HepG2 (cell line): Measurements from ENCODE around the gene ACTN1. TPM values are rescaled to one million over a fixed set of nuclear protein-coding genes. Genes with fewer than 3 reads are reported as not detected.
A peak's percentile ranks its signal among the peaks of the same experiment; 100 is the strongest.

Experiments
- AKAP8 ChIP-seq: sonication (generic); formaldehyde crosslinking; IDR thresholded peaks from 2 replicates; pipeline ENCODE4 v1.5.1; 2020; ENCODE audit warnings: mild to moderate bottlenecking, missing genetic modification reagents
- GFI1 ChIP-seq: sonication (generic); formaldehyde crosslinking; IDR thresholded peaks from 2 replicates; pipeline ENCODE4 v1.5.0; 2020; ENCODE audit warnings: missing genetic modification reagents, mild to moderate bottlenecking, borderline replicate concordance
- HDAC1 ChIP-seq: sonication (generic); formaldehyde crosslinking; IDR thresholded peaks from 2 replicates; pipeline ENCODE4 v1.5.1; 2020; ENCODE audit warnings: mild to moderate bottlenecking, missing genetic modification reagents
- HDAC2 ChIP-seq: sonication (generic); formaldehyde crosslinking; IDR thresholded peaks from 2 replicates; pipeline ENCODE4 v1.4.0; 2020; ENCODE audit warnings: missing genetic modification reagents
- LBX2 ChIP-seq: sonication (generic); formaldehyde crosslinking; IDR thresholded peaks from 2 replicates; pipeline ENCODE4 v1.5.0; 2020; ENCODE audit warnings: missing genetic modification reagents, mild to moderate bottlenecking, borderline replicate concordance
- MAX ChIP-seq: IDR thresholded peaks from 2 replicates; pipeline ENCODE4 v1.6.1; 2012; ENCODE audit warnings: inconsistent platforms
- NFKB2 ChIP-seq: sonication (generic); formaldehyde crosslinking; IDR thresholded peaks from 2 replicates; pipeline ENCODE4 v1.4.0; 2020; ENCODE audit warnings: missing genetic modification reagents, borderline replicate concordance
- PHF21A ChIP-seq: sonication (generic); formaldehyde crosslinking; IDR thresholded peaks from 2 replicates; pipeline ENCODE4 v1.5.0; 2020; ENCODE audit warnings: mild to moderate bottlenecking, missing genetic modification reagents
- PITX1 ChIP-seq: sonication (generic); formaldehyde crosslinking; IDR thresholded peaks from 2 replicates; pipeline ENCODE4 v1.5.1; 2020; ENCODE audit warnings: mild to moderate bottlenecking, missing genetic modification reagents
- PPARG ChIP-seq: conservative IDR thresholded peaks from 2 replicates; pipeline ENCODE4 v1.6.1; 2016; ENCODE audit warnings: missing biosample characterization, missing genetic modification reagents
- RBM39 ChIP-seq: fragments of 200-400 bp; formaldehyde crosslinking; IDR thresholded peaks from one replicate; pipeline ENCODE4 v1.6.1; 2018; ENCODE audit warnings: antibody characterized with exemption, mild to moderate bottlenecking, low read depth, low read length; ENCODE audit not compliant: poor library complexity, severe bottlenecking
- RERE ChIP-seq: IDR thresholded peaks from 2 replicates; pipeline ENCODE4 v1.6.1; 2016; ENCODE audit warnings: low read depth, missing genetic modification reagents, missing compliant biosample characterization
- SALL1 ChIP-seq: sonication (generic); formaldehyde crosslinking; IDR thresholded peaks from 2 replicates; pipeline ENCODE4 v1.8.0; 2022; ENCODE audit warnings: mild to moderate bottlenecking, missing genetic modification reagents
- SMAD1 ChIP-seq: sonication (generic); formaldehyde crosslinking; IDR thresholded peaks from 2 replicates; pipeline ENCODE4 v1.4.0; 2020; ENCODE audit warnings: missing genetic modification reagents, low read depth, mild to moderate bottlenecking, borderline replicate concordance
- TEAD3 ChIP-seq: optimal IDR thresholded peaks from 2 replicates; pipeline ENCODE3; 2016; ENCODE audit warnings: borderline replicate concordance
- ZNF207 ChIP-seq: fragments of 450-650 bp; IDR thresholded peaks from 2 replicates; pipeline ENCODE4 v1.6.1; 2016; ENCODE audit warnings: antibody characterized with exemption, borderline replicate concordance
- ZNF431 ChIP-seq: sonication (generic); formaldehyde crosslinking; IDR thresholded peaks from 2 replicates; pipeline ENCODE4 v1.9.0; 2022; ENCODE audit warnings: missing genetic modification reagents, low read depth, mild to moderate bottlenecking, borderline replicate concordance
- ZNF768 ChIP-seq: sonication (generic); formaldehyde crosslinking; IDR thresholded peaks from 2 replicates; pipeline ENCODE4 v1.4.0; 2020; ENCODE audit warnings: missing genetic modification reagents
- ZNF891 ChIP-seq: sonication (generic); formaldehyde crosslinking; IDR thresholded peaks from 2 replicates; pipeline ENCODE4 v1.5.0; 2020; ENCODE audit warnings: mild to moderate bottlenecking, missing genetic modification reagents
- polyA plus RNA-seq, 8 experiments: library from polyadenylated mRNA; depleted of rRNA in 3 of 8; stranded (reverse) in 7 of 8; unstranded in 1 of 8; fragments of >200 nt; fragmentation: Illumina TruSeq in 4 of 8; extraction: Trizol in 4 of 8; gene quantifications; 2 replicates each; pipeline versions ENCODE4 v1.2.1 to v1.2.3, GENCODE V29; 2011 to 2016; ENCODE audit warnings: low read depth in 4 of 8, missing spikeins in 1 of 8, mixed read lengths in 1 of 8; ENCODE audit not compliant: insufficient read depth in 1 of 8
- total RNA-seq, 5 experiments: library from RNA; depleted of rRNA; stranded (reverse); fragments of >200 nt; fragmentation: Illumina TruSeq; extraction: Trizol; gene quantifications; 2 replicates each; pipeline ENCODE4 v1.2.3, GENCODE V29; 2016; ENCODE audit warnings: low read depth in 1 of 5
- TF ChIP-seq, protein P1 (sequence below): sonication (generic); formaldehyde crosslinking; IDR thresholded peaks from 2 replicates; pipeline ENCODE4 v1.4.0; 2020; ENCODE audit warnings: missing genetic modification reagents
- TF ChIP-seq, protein P2 (sequence below): sonication (generic); formaldehyde crosslinking; conservative IDR thresholded peaks from 2 replicates; pipeline ENCODE4 v1.8.1; 2023; ENCODE audit warnings: missing genetic modification reagents

Gene ACTN1
- total and polyA plus RNA-seq, 2 of the 13 experiments (the other 11 are each of a cell fraction or from before 2014, with no cell fraction given), result 58.6 to 162 TPM

DNA sequence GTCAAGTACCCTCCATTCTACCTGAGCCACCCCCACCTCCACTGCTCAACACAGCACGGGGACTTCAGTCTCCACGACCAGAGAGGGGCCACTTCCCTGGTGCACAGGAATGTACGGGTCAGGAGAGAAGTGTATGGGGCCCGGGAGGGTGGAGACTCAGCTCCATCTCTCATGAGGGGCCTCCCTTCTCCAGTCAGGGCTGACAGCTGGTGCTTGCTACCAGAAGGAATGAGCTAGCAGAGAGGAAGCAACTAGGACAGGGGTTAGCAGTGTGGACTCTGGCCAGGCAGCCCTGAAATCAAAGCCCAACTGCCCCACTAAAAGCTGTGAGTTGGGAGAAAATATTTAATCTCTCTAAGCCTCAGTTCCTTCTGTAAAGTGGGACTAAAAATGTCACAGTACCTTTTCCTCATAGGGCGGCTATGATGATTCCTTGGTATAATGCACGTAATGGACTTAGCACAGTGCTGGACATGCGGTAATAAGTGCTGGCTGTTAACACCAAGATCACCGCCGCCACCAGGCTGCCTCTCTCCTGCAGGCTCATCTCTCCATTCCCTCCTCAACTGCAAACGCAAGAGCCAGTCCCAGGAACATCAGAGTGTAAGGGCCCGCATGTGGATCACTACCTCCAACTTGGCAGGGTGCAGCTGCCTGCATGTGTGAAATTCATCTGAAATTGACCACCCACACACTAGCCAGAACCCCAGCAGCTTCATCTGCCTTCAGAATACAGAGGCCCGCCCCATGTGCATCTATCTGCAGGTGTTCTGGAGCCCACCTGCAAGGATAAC lies 14.6 kb downstream of the ACTN1 start (continued):
- TF ChIP-seq RERE (CRISPR knock-in tag) (no peak), PITX1 (CRISPR knock-in tag) (peak; percentile 47; the same call in 1 of the 2 replicates), HDAC1 (0 out of 2 replicates have a peak, but pooled peaks have one; percentile 35), ZNF891 (CRISPR knock-in tag) (no peak), NFKB2 (CRISPR knock-in tag) (no peak), LBX2 (CRISPR knock-in tag) (no peak), GFI1 (peak; percentile 72; the same call in 1 of the 2 replicates), TEAD3 (CRISPR knock-in tag) (peak; percentile 27), SMAD1 (CRISPR knock-in tag) (no peak), MAX (0 out of 2 replicates have a peak, but pooled peaks have one; percentile 23), RBM39 (no peak), ZNF431 (CRISPR knock-in tag) (no peak), PPARG (CRISPR knock-in tag) (peak; percentile 97), ZNF207 (no peak), SALL1 (CRISPR knock-in tag) (peak; percentile 52; the same call in 1 of the 2 replicates), ZNF768 (CRISPR knock-in tag) (peak; percentile 60), HDAC2 (CRISPR knock-in tag) (peak; percentile 57), AKAP8 (CRISPR knock-in tag) (peak; percentile 60; the same call in 1 of the 2 replicates), PHF21A (peak; percentile 59)
- TF ChIP-seq, protein P1, sequence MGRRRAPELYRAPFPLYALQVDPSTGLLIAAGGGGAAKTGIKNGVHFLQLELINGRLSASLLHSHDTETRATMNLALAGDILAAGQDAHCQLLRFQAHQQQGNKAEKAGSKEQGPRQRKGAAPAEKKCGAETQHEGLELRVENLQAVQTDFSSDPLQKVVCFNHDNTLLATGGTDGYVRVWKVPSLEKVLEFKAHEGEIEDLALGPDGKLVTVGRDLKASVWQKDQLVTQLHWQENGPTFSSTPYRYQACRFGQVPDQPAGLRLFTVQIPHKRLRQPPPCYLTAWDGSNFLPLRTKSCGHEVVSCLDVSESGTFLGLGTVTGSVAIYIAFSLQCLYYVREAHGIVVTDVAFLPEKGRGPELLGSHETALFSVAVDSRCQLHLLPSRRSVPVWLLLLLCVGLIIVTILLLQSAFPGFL (CRISPR knock-in tag), result no peak
- TF ChIP-seq, protein P2, sequence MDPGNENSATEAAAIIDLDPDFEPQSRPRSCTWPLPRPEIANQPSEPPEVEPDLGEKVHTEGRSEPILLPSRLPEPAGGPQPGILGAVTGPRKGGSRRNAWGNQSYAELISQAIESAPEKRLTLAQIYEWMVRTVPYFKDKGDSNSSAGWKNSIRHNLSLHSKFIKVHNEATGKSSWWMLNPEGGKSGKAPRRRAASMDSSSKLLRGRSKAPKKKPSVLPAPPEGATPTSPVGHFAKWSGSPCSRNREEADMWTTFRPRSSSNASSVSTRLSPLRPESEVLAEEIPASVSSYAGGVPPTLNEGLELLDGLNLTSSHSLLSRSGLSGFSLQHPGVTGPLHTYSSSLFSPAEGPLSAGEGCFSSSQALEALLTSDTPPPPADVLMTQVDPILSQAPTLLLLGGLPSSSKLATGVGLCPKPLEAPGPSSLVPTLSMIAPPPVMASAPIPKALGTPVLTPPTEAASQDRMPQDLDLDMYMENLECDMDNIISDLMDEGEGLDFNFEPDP (CRISPR knock-in tag), result no peak
